Ishikawa (cell line): ENCODE measurements around the gene LRRC41.
A peak's percentile ranks its signal among the peaks of the same experiment; 100 is the strongest.

Source experiments
- CEBPB ChIP-seq: IDR thresholded peaks from 2 replicates; pipeline ENCODE4 v1.6.1; 2012
- CREB1 ChIP-seq: IDR thresholded peaks from 2 replicates; pipeline ENCODE4 v1.6.1; 2012; ENCODE audit warnings: low read depth
- EGR1 ChIP-seq: IDR thresholded peaks from 2 replicates; pipeline ENCODE4 v1.6.1; 2012
- EP300 ChIP-seq: IDR thresholded peaks from 2 replicates; pipeline ENCODE4 v1.6.1; 2012; ENCODE audit warnings: borderline replicate concordance
- FOXM1 ChIP-seq: IDR thresholded peaks from 2 replicates; pipeline ENCODE4 v1.6.1; 2012; ENCODE audit warnings: low read depth, borderline replicate concordance
- MAX ChIP-seq: IDR thresholded peaks from 2 replicates; pipeline ENCODE4 v1.6.1; 2012
- NFIC ChIP-seq: IDR thresholded peaks from 2 replicates; pipeline ENCODE4 v1.6.1; 2012
- RAD21 ChIP-seq: IDR thresholded peaks from 2 replicates; pipeline ENCODE4 v1.6.1; 2012; ENCODE audit warnings: low read depth
- REST ChIP-seq: IDR thresholded peaks from 2 replicates; pipeline ENCODE4 v1.6.1; 2012; ENCODE audit warnings: low read depth, mild to moderate bottlenecking
- TAF1 ChIP-seq: IDR thresholded peaks from 2 replicates; pipeline ENCODE4 v1.6.1; 2012; ENCODE audit warnings: low read depth, mild to moderate bottlenecking
- TCF12 ChIP-seq: IDR thresholded peaks from 2 replicates; pipeline ENCODE4 v1.6.1; 2012; ENCODE audit warnings: low read depth
- TEAD4 ChIP-seq: IDR thresholded peaks from 2 replicates; pipeline ENCODE4 v1.6.1; 2012
- USF1 ChIP-seq: IDR thresholded peaks from 2 replicates; pipeline ENCODE4 v1.6.1; 2012
- YY1 ChIP-seq: IDR thresholded peaks from 2 replicates; pipeline ENCODE4 v1.6.1; 2012; ENCODE audit warnings: low read depth
- ZBTB7A ChIP-seq: IDR thresholded peaks from 2 replicates; pipeline ENCODE4 v1.6.1; 2012; ENCODE audit warnings: low read depth

LRRC41 gene

DNA sequence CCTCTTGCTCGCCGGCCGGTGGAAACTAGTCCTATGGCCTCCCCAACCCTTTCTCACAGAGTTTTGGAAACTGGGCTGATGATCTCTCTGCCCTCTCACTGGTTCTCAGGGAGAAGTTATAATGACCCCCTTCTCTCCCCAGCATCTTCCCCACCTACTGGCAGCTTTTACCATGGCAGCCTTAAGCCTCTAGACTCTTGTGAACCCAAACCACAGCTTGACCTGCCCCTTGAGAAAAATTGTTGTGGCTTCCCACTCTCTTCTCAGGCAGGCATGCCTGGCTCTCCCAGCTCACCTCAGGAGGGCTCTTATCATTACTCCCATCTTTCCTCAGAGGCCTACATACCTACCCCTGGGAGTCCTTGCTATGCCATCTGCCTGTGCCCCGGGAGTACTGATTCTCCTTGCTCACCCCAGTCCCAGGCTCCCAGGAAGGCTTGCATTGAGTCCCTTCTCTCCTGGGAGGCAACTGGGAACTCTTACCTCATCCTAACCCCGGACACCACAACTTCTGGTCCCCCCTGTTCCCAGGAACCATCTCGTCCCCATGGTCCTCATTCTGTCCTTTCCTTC is 38.8 kb upstream of the LRRC41 start:
- no peak for TF ChIP-seq TCF12
- no peak for TF ChIP-seq CREB1
- TF ChIP-seq CEBPB, result no peak
- no peak for TF ChIP-seq YY1
- no peak for TF ChIP-seq FOXM1
- TF ChIP-seq ZBTB7A, result no peak
- no peak for TF ChIP-seq TEAD4
- no peak for TF ChIP-seq EP300
- TF ChIP-seq TAF1, result no peak
- TF ChIP-seq REST, result no peak
- no peak for TF ChIP-seq USF1
- TF ChIP-seq EGR1, result no peak
- no peak for TF ChIP-seq RAD21
- TF ChIP-seq NFIC, result no peak

- TF ChIP-seq RAD21 (no peak), TEAD4 (no peak), MAX (no peak), REST (no peak), ZBTB7A (no peak), FOXM1 (no peak), TCF12 (no peak), CREB1 (no peak), EP300 (no peak), YY1 (no peak), USF1 (no peak), NFIC (no peak)
These were observed 38.0 kb upstream of the LRRC41 start for GRCh38 chr1:46341222-46342083.

- TF ChIP-seq EGR1 (no peak), EP300 (no peak), TEAD4 (peak; percentile 51; the same call in 1 of the 2 replicates), RAD21 (peak; percentile 27; the same call in 1 of the 2 replicates), CREB1 (peak; percentile 80), FOXM1 (no peak), NFIC (peak; percentile 38; the same call in 1 of the 2 replicates), TCF12 (0 out of 2 replicates have a peak, but pooled peaks have one; percentile 48), REST (no peak), MAX (peak; percentile 93), YY1 (peak; percentile 93), USF1 (peak; percentile 53), TAF1 (peak; percentile 96), ZBTB7A (peak; percentile 70; the same call in 1 of the 2 replicates), CEBPB (peak; percentile 12)
These were observed 37.2 kb upstream of the LRRC41 start, which contains the start of gene NSUN4 for GRCh38 chr1:46340404-46341221. Gene NSUN4 (plus strand): TSS chr1:46340807. CDS start chr1:46340827, 20 bp downstream.
